Posterior vena cava (tissue), 2 donors: ENCODE data around the gene THEMIS. TPM values are rescaled to one million over a fixed set of nuclear protein-coding genes. Genes with fewer than 3 reads are reported as not detected.
"Not testable (repeated sequence)": the region's sequence is repeated elsewhere in the genome, so short reads cannot be mapped to it uniquely, and the experiment has no call there.

Source experiments
- DNase-seq: peaks from one replicate; pipeline ENCODE4 v3.0.0-alpha.2; 2020; ENCODE audit warnings: low spot score
- intact Hi-C, 2 donors: fragments of 100-400 bp; cut with DNase I; formaldehyde crosslinking; loops; one replicate each; pipeline versions ENCODE4 v1.14.1 to v1.14.2; 2022 to 2023
- total RNA-seq, 2 donors: library from RNA; stranded (reverse); fragmentation: NEBNext Ultra II Directional; extraction: Animal tissue kit (Norgen Biotek cat#: 25700); gene quantifications; one replicate each; pipeline ENCODE4 v1.2.1, GENCODE V29; 2021
- donor health status: DM: yes; HTN: yes; CAD: no.
- donor health status: DM: yes; HTN: yes; CAD: no.

The THEMIS gene
- total RNA-seq, 2 donors from 2014 or later: 0.37 to 0.52 TPM

DNA sequence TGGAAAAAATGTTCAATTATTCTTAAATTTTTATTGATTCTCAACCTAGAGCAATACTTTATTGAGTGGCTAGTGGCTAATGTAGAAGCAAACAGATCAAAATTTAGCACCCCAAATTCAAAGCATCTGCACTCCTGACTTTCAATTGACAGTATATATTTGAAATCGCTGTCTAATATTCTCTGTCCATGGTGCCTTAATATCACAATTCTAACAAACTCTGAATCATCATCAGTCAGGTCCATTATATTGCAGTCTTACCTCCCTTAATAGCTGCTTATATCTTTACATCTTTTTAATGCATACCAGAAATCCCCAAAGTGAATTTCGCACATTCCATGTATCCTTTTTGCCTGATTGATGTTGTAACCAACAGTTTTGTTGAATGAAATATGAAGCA lies 134.9 kb downstream of the THEMIS start:
- no peak for DNase-seq
- intact Hi-C loops: no loop called here

DNA sequence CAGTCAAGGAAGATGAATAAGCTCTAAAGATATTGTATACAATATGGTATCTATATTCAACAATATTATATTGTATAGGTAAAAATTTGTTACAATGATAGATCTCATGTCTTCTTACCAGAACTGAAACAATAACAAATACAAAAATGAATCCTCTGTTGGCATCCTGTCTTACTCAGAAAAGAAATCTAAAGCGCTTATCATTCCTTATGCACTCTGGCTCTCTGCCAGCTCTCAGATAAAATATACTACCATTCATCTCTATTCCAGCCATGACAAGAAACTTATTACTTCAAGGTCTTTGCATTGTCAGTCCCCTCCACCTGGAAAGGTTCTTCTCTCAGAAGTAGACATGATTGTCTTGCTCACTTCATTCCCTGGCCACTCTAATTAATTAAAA lies 138.6 kb downstream of the THEMIS start:
- intact Hi-C loops: no loop called here

DNA sequence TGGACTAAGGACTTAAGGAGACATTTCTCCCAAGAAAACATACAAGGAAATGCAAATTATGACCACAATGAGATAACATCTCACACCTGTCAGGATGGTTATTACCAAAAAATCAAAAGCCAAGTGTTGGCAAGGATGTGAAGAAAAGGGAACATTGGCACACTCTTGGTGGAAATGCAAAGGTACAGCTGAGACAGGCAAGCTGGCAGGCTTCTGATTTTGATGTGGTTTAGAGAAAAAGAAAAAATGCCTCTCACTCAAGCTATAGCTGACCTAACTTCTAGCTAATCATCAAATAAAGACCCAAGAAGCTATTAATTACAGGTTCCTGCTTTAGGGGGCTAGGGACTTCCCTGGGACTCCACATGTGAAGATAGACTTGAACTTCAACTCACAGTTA lies 139.8 kb downstream of the THEMIS start:
- DNase-seq: no peak
- intact Hi-C loops: no loop called here

More for the DNA sequence above, 138.6 kb downstream of the THEMIS start:
- no peak for DNase-seq

DNA sequence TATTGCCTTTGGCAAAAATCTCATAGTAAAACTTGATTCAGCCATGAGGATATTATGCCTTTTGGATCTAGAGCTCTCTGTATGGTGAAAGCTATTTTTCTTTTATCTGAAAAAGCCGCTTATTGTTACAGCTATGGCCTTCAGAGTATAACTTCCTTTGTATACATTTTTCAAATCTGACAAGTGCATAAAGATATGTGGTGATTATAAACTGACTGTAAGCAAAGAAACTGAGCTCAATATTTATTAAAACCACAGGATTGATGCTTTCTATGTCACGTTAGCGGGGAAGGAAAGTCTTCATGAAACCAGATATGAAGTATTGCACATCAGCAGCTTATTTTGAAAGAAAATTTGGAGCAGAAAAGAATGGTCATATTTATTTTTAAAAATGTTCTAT lies 151.8 kb downstream of the THEMIS start:
- no peak for DNase-seq
- intact Hi-C loops: no loop called here

DNA sequence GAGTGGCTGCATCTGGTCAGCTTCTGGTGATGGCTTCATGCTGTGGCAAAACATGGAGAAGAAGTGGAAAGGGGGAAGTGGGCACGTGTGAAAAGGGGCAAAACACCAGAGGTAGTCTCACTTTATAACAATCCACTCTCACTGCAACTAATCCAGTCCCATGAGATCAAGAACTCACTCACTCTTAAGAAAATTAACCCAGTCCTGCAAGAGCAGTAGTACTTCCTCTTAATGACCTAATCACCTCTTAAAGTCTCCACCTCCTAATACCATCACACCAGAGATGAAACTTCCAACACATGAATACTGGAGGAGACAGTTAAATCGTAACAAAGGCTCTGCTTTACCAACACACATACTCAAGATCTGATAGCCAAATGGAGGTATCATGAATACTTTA lies 152.6 kb downstream of the THEMIS start:
- DNase-seq: no peak
- intact Hi-C loops: no loop called here

DNA sequence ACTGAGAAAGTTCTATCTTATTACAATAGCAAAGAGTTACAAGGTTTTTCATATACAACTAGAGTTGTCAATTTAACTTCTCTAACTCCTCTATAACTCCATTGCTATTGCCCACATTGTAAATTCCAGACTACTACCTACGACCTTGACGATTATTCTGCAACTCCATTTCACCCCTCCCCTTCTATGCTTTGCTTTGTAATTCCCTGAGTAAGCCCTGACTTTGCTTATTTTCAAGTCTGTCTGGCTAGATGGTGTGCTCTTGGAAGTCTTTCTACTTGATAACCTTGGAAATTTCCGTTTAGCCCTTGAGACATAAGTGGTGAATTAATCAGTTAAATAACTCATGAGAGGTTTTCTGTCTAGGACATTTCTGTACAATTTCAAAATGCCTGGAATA lies 162.4 kb downstream of the THEMIS start:
- intact Hi-C loops: no loop called here

DNA sequence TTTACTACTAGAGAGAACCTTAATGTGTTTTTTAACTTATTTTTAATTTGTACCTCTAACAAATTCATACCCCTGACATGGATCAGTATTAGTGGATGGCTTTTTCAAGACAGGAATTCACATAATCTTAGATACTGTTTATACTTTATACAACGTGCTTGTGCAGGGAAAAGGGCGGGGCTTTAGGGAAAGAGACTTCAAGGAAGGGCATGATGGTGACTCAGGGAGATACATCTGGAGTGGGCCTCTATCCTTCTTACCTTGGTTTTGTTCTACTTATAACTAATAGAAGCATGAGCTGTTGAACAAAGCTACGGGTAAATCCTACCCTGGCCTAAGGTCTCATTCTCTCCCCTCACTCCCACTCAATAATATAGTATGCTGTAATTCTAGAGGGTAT lies 163.1 kb downstream of the THEMIS start:
- intact Hi-C loops: no loop called here
- DNase-seq: no peak

More for the DNA sequence above, 162.4 kb downstream of the THEMIS start:
- no peak for DNase-seq

DNA sequence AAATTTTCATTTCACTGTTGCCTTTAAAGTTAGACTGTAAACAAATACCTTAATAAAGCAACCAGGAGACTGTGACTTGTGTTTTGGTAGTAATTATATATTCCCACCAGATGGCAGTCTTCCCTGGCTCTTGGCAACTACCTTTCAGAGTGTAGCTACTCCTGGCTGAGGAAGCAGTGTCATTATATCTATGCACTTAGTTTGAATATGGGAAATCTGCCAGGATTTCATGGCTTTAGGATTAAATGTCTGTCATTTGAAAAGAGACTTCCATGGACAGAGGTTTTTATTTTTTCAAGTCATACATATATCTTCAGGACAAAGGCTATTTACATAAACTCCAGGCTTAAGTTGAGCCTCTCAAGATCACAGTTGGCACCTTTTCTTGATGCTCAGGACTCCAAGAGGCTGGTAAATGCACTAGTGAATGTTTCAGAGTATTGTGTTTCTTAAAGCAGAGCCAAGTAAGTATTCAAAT lies 163.8 kb downstream of the THEMIS start:
- no peak for DNase-seq
- intact Hi-C loops: no loop called here

DNA sequence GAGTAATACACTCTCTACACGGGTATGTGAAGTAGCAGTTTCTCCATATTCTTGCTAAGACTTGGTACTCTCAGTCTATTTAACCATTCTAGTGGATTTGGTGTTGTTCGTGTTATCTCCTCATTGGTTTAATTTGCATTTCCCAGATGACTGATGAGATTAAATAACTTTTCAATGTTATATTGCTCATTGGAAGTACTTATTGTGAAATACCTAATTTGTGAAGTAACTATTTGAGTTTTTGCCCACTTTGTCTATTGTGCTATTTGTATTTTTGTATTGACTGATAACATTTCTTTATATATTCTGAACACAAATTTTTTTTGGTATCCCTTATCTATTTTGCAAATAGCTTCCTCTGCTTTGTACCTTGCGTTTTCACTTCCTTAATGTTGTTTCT lies 167.9 kb downstream of the THEMIS start:
- DNase-seq: no peak
- intact Hi-C loops: no loop called here

DNA sequence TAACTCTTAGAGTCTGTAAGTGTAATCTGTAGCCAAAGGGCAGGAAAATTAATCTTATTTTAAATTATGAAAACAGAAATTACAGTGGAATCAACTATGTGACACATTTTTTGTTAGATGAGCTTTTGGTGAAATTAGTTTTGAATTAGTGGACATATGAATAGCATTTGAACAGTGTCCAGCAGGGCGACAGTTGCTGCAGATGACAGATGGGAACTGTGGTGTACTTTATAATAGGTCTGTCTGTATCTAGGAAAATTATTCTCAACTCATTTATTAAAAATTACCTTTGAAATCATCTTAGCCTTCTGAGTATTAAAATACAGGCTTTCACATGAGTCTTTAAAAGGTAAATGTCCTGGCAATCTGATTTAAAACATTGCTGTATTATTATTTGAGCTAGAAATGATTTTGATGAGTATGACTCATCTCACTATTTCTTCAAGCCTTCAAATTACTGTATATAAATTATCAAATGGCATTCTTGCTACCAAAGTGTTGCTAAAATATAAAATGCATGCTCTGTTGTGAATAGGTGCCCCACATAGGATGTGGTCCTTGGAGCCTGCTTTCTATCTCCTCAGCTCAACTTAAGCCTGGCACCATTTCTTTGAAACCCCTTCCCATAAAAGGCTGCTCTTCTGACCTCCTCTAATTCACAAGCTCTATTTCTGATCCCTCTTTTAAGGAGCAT lies 173.5 kb downstream of the THEMIS start:
- DNase-seq: no peak
- intact Hi-C loops: no loop called here

DNA sequence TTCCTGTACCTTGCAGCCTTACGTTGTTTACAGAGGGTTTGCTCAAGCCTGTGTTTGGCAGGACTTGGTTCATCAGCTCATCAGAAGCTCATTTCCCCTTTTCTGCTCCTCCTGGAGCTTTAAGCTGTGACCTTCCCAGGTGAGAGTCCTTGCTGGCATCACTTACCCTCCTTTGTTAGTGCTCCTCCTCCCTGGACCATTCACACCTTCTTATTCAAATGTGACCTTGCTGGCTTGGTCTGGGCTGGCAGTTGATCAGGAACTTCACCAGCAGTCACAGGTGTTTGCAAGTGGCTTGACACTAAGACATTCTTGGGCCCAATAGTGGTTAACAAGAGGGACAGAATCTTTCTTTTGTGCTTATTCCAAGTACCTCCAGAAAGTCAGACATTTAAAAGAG lies 175.0 kb downstream of the THEMIS start:
- intact Hi-C loops: no loop called here
- DNase-seq: no peak

DNA sequence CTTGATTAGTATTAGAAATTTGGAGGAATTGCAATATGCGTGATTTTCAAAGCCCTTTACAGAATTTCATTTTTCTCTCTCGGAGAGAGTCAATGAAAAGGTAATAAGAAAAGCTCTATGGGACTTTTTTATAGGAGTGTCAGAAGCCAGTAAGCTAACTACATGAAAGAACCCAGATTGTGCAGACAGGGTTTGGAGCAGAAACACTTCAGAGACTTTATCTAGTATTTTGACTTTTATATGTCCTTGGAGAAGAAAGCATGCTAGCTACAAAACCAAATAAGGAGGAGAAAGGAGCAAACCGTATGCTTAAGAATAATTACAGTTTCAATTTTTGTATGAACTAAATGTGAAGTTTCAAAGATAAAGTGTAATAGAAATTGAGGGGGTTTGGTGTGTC lies 182.2 kb downstream of the THEMIS start:
- intact Hi-C loops: no loop called here
- no peak for DNase-seq

DNA sequence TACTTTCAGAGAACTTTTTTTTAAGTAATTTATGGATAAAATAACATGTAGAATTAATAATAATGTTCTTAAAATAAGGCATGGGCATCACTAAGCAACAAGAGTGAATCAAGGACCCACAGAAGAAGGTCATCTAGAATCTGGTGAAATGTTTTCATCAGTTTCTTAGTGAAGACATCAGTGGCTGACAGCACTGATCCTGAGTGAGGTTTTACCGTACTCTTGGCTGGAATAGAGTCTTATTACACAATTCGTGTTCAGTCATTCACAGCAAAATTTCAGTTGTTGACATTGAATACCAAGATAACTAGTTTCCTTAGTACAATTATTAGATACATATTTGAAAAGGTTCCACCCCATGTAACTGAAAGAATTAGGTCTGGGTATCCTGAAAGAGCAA lies 183.5 kb downstream of the THEMIS start:
- intact Hi-C loops: no loop called here

DNA sequence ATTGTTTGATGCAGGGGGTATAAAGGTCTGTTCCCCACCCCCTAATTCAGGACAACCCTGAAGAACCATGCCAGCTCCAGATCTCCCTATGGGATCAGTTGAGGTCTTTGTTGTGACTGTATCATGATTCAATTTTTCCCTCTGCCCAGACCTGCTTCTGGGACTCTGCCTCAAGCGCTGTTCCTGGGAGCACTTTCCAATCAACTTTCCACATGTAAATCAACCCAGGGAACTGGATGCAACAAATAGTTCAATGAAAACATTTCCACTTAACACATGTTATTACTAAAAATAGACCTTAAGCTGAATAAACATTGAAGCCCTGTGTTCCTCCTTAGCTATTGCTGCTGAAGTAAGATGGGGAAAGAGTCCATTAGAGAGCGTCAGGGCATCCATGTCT lies 184.4 kb downstream of the THEMIS start:
- intact Hi-C loops: no loop called here
- DNase-seq: no peak

More for the DNA sequence above, 183.5 kb downstream of the THEMIS start:
- no peak for DNase-seq

DNA sequence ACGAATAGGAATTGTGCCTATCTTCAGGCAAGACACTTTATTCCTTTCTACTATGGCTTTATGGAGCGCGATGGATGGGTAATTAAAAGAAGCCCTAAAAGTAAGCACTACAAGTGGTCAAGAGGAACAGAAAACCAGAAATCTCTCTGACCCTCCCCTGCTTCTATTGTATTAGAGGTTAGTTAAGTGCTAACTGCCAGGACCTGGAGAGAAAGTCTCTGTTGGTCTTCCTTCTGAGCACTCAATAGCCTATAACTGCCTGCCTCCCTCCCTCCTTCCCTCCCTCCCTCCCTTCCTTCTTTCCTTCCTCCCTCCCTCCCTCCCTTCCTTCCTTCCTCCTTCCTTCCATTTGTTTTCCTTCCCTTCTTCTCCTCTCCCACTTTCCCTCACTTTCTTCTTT lies 190.2 kb downstream of the THEMIS start:
- no peak for DNase-seq
- intact Hi-C loops: no loop called here

DNA sequence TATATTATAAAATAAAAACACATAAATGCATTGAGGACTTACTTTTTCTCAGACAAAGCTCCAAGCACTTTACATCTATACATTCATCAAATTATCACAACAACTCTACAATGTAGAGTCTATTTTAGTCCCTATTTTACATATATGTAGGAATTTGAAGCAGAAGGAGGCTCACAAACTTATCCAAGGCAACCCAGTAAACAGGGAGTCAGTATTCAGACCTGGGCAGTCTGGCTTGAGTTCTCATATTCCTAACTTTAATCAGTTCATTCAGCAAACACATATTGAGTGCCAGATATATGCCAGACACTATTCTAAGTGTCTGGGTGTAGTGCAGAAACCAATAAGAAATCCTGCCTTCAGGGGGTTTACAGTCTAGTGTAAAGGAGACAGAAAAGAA lies 194.6 kb downstream of the THEMIS start:
- intact Hi-C loops: no loop called here
- no peak for DNase-seq

DNA sequence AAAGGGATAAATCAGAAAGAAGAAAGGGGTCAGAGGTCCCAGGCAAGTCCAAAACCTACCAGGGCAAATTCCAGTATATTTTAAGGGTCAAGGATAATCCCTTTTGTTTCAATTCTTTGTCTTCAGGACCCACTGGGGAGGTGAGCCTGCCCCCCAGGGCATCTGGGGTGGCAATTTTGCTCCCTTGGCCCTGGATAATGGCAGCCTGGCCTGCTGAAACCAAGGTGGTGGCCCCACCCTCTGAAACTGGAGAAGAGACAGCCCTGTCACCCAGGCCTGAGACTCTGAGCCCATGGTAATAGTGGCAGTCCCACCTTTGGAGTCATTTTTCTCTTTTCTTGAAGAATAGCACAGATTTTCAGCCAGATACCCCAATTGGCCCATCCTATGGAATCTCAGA lies 205.8 kb downstream of the THEMIS start:
- DNase-seq: no peak
- intact Hi-C loops: no loop called here

DNA sequence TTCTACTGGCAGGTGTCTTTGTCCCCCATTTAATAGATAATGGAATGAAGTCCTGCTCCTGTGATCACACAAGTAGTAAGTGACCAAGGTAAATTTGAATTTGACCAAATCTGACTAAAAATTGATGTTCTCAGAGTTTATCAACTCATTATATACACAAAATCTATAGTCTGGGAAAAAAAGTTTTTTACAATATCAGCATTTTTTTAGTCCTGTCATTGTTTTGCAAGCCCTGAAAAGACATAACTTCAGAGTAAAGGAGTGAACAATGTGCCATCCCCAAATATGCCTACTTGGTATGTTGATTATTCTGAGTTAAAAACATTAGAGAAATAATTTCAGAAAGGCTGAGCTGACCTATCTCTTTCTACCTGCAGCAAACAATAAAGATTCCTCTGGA lies 209.7 kb downstream of the THEMIS start:
- intact Hi-C loops: no loop called here

DNA sequence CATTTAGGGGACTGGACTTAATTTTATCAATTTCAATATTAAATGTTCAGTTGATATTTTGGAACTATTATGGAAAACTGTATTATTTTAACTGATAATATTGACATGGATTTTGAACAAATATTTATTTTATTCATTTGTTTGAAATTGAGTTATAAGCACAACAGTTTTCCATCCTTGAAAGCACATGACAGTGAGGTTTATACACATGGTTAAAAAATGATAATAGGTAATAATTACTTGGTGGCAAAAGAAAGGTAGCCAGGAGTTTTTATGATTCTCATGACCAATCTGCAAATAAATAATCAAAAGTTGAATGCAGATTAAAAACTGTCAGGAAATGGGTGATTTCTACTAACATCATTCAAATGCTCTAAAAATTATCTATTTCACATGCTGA lies 210.3 kb downstream of the THEMIS start:
- intact Hi-C loops: no loop called here
- no peak for DNase-seq

More for the DNA sequence above, 209.7 kb downstream of the THEMIS start:
- no peak for DNase-seq

DNA sequence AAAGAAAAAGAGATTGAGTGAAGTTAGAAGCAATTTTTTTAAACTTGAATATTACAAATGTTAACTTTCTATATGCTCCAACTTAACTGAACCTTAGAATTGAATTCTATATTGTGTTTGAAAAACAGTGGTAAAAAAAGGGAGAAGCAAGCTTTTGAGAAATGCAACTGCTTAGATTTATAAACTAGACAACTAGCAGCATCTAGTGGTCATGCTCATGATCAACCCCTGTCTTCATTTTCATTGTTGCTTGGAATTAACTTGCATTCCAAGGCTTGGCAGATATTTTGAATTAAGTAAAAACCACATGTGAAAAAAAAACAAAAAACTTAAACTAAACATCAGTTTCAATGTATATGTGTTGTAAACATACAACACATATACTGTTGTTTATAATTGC lies 210.8 kb downstream of the THEMIS start:
- intact Hi-C loops: no loop called here
- no peak for DNase-seq

DNA sequence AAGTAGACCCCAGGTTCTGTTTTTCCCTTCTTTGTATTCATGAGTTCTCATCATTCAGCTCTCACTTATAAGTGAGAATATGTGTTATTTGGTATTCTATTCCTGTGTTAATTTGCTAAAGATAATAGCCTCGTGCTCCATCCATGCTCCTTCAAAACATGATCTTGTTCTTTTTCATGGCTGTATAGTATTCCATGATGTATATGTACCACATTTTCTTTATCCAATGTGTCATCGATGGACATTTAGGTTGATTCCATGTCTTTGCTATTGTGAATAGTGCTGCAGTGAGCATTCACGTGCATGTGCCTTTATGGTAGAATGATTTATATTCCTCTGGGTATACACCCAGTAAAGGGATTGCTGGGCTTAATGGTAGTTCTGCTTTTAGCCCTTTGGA lies 213.4 kb downstream of the THEMIS start:
- DNase-seq, intact Hi-C loops: not testable (repeated sequence)

DNA sequence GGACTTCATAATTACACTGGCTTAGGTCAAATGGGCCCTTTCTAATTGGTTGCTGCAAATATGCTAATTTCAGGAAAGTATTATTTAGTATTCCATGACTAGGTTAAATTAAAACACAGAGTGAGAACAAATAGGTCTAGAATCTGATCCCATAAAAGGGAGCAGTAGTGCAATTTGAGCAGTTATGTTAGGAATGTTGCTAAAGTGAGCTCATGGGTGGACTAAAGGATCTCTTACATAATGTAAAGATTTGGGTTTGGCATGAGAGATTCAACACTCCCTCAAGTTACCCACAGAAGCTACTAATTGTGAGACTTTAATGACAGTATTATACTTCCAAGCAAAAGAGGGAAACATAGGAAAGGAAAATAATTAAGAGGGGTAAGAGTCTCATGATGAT lies 214.8 kb downstream of the THEMIS start:
- no peak for DNase-seq
- intact Hi-C loops: no loop called here
